Renal pelvis (tissue), 4 donors: ENCODE measurements around the gene TLR7. TPM values are rescaled to one million over a fixed set of nuclear protein-coding genes. Genes with fewer than 3 reads are reported as not detected.

Experiments
- DNase-seq: peaks from one replicate; pipeline ENCODE4 v3.0.0-alpha.2; 2013
- polyA plus RNA-seq, 3 donors: library from polyadenylated mRNA; unstranded; fragments of 120-200 nt; gene quantifications; one replicate each; pipeline ENCODE4 v1.2.1, GENCODE V29; 2013; ENCODE audit not compliant: insufficient read length in 3 of 3

Gene TLR7
- polyA plus RNA-seq, 3 donors, result 0.44 to 0.68 (median 0.58) TPM

DNA sequence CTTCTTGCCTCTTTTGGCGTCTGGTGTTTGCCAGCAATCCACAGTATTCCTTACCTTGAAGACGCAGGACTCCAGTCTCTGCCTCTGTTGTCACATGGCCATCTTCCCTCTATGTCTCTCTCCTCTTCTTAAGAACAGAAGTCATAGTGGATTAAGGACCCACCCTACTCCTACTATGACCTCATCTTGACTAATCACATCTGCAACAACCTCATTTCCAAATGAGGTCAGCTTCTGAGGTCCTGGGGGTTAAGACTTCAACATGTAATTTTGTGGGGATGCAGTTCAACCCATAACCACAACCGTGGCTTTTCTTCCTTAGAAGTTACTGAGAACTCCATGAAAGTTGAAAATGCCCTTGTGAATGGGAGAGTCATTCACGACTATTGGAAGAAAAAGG is 62.8 kb downstream of the TLR7 start:
- no peak for DNase-seq

GRCh38 chrX:12930150-12930549 is 63.3 kb downstream of the TLR7 start:
- no peak for DNase-seq

- no peak for DNase-seq
Observed at GRCh38 chrX:12932244-12932643, 65.4 kb downstream of the TLR7 start.

DNA sequence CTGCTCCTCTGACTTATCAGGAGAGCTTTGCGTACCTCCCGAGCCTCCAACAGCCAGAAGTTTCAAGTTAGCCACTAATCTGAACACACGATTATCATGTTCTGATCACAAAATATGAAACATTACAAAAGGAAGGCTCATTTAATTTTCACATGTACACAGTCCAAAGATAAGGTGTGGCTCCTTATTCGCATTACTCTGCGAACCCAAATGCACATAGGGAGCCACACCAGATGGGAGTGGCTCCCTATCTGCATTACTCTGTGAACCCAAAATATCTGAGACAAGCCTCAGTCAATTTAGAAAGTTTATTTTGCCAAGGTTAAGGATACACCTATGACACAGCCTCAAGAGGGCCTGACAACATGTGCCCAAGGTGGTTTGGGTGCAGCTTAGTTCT is 68.0 kb downstream of the TLR7 start:
- no peak for DNase-seq

GRCh38 chrX:12936947-12937346 is 70.1 kb downstream of the TLR7 start:
- no peak for DNase-seq

Other genes starting within 250 kb of the TLR7 start
- gene PRPS2, start 75.7 kb upstream of the TLR7 start, polyA plus RNA-seq, result 10 to 100 TPM; 95.8 to 99.3 (median 98.0) TPM
- under 1 TPM; 0.23 to 0.33 (median 0.31) TPM for gene TLR8, start 39.5 kb downstream of the TLR7 start, polyA plus RNA-seq
- gene TMSB4X, start 108.0 kb downstream of the TLR7 start, polyA plus RNA-seq, result 1,000 to 10,000 TPM; 2,484 to 3,513 (median 2,812) TPM
- gene FAM9C, start 177.5 kb downstream of the TLR7 start, polyA plus RNA-seq, result under 1 TPM; 0.19 to 0.65 (median 0.49) TPM